Measurements from ENCODE around the gene RTP2.

Gene RTP2

GRCh38 chr3:187746059-187746441 is 43.7 kb upstream of the RTP2 start:
- H3K4me3 ChIP-seq (ENCODE audit: low read length): peak overlapping the region; percentile 81
- TF ChIP-seq, protein P1, sequence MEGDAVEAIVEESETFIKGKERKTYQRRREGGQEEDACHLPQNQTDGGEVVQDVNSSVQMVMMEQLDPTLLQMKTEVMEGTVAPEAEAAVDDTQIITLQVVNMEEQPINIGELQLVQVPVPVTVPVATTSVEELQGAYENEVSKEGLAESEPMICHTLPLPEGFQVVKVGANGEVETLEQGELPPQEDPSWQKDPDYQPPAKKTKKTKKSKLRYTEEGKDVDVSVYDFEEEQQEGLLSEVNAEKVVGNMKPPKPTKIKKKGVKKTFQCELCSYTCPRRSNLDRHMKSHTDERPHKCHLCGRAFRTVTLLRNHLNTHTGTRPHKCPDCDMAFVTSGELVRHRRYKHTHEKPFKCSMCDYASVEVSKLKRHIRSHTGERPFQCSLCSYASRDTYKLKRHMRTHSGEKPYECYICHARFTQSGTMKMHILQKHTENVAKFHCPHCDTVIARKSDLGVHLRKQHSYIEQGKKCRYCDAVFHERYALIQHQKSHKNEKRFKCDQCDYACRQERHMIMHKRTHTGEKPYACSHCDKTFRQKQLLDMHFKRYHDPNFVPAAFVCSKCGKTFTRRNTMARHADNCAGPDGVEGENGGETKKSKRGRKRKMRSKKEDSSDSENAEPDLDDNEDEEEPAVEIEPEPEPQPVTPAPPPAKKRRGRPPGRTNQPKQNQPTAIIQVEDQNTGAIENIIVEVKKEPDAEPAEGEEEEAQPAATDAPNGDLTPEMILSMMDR (conservative IDR thresholded peaks at IDR 0.05; ENCODE audit: low read depth, low read length): no peak
- DNase-seq (ENCODE audit: low read depth): no peak

- H3K4me3 ChIP-seq (ENCODE audit: low read length): peak within 1 kb of the TSS; percentile 81
- DNase-seq (ENCODE audit: low read depth): peak; percentile 97
- TF ChIP-seq, protein P1 (conservative IDR thresholded peaks at IDR 0.05; ENCODE audit: low read depth, low read length): no peak
Observed at GRCh38 chr3:187745201-187746058, 43.1 kb upstream of the RTP2 start, which contains the start of gene BCL6. TSS of gene BCL6 (minus strand) at chr3:187745468. CDS start at chr3:187733693, 11,775 bp downstream.

- TF ChIP-seq, protein P1 (conservative IDR thresholded peaks at IDR 0.05; ENCODE audit: low read depth, low read length): no peak
- H3K4me3 ChIP-seq (ENCODE audit: low read length): peak overlapping the region; percentile 81
- no peak for DNase-seq (ENCODE audit: low read depth)
Observed at GRCh38 chr3:187744169-187745151, 42.1 kb upstream of the RTP2 start.

DNA sequence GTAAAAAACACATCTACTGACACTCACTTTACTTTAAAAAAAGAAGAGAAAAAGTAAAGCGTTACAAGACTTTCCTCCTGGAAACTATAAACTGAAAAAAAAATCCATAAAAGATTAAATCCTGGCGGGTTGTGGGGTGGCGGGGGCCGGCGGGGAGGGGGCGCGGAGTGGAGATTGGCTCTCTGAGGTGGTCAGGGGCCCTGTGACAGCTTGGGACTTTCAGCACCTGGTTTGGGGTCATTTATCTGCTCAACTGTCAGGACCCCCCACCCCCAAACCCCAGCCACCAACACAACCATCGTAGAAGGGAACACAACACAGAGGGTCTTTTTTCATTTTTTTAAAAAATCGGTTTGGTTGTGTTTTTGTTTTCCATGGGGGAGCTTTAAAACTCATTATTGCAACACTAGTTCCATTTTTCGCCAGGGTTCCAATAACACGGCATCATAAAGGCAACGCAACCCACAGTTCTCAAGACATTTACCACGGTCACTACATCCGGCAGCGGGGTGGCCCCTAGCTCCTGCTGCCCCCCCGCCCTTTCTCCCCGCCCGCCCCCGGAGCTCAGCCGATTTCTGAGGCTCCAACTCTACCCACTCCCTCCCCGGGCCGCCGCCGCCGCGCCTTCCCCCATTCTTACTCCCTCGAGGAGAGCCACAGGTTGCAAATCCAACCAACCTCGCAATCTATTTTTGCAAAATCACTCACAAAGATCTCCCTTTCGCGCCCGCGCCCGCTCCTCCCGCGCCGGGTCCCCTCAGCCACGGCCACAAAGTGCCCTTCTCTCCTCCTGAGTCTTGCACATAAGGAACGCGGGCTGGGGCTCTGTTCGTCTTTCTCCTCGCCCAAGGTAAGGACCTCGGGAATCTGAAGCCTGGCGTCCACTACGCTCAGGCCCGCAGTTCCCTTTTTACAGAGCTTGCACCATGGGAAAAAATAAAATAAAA is 41.1 kb upstream of the RTP2 start:
- H3K4me3 ChIP-seq (ENCODE audit: low read length): peak overlapping the region; percentile 81
- DNase-seq (ENCODE audit: low read depth): no peak
- TF ChIP-seq, protein P1 (conservative IDR thresholded peaks at IDR 0.05; ENCODE audit: low read depth, low read length): no peak

- DNase-seq (ENCODE audit: low read depth): no peak
- H3K4me3 ChIP-seq (ENCODE audit: low read length): peak overlapping the region; percentile 81
- TF ChIP-seq, protein P1 (conservative IDR thresholded peaks at IDR 0.05; ENCODE audit: low read depth, low read length): no peak
Observed at GRCh38 chr3:187742351-187743171, 40.2 kb upstream of the RTP2 start.

Measured in retinal pigment epithelial cell (primary cell).